Activated naive CD8-positive, alpha-beta T cell treated with anti-CD3 and anti-CD28 coated beads for 36 hours (primary cell): Measurements from ENCODE around the gene LACRT. TPM values are rescaled to one million over a fixed set of nuclear protein-coding genes. Genes with fewer than 3 reads are reported as not detected.

Experiments
- DNase-seq: peaks from one replicate; pipeline ENCODE4 v3.0.0; 2021
- H3K27ac Mint-ChIP-seq: one replicate; pipeline ENCODE4 v1.8.0; 2022; ENCODE audit warnings: mild to moderate bottlenecking, moderate library complexity, mixed read lengths
- H3K27me3 Mint-ChIP-seq: one replicate; pipeline ENCODE4 v1.8.0; 2022; ENCODE audit warnings: mild to moderate bottlenecking, mixed read lengths
- H3K36me3 Mint-ChIP-seq: one replicate; pipeline ENCODE4 v1.8.0; 2021; ENCODE audit warnings: mild to moderate bottlenecking, mixed read lengths
- H3K4me1 Mint-ChIP-seq: one replicate; pipeline ENCODE4 v1.8.0; 2021; ENCODE audit warnings: mixed read lengths
- H3K4me3 Mint-ChIP-seq: one replicate; pipeline ENCODE4 v1.8.0; 2022; ENCODE audit warnings: mild to moderate bottlenecking, moderate library complexity, mixed read lengths
- H3K9me3 Mint-ChIP-seq: one replicate; pipeline ENCODE4 v1.8.0; 2022; ENCODE audit warnings: mixed read lengths
- total RNA-seq, 2 experiments: library from RNA; stranded (reverse); gene quantifications; one replicate each; pipeline ENCODE4 v1.2.3, GENCODE V29; 2021

The LACRT gene
- total RNA-seq, 2 experiments from 2014 or later: not detected

- H3K27me3 Mint-ChIP-seq: peaks cover 71% of the 10 kb centered on the region
- peaks cover 6% of the 10 kb centered on the region for H3K9me3 Mint-ChIP-seq
- no peaks in the 10 kb centered on the region for H3K4me1 Mint-ChIP-seq
- no peaks in the 10 kb centered on the region for H3K36me3 Mint-ChIP-seq
- no peak overlapping the region for H3K27ac Mint-ChIP-seq
- H3K4me3 Mint-ChIP-seq: no peak overlapping the region
- no peak for DNase-seq
These were observed 12.1 kb downstream of the LACRT start for GRCh38 chr12:54622463-54623183.

GRCh38 chr12:54616933-54617680 is 17.6 kb downstream of the LACRT start:
- no peak overlapping the region for H3K4me3 Mint-ChIP-seq
- peaks cover 3% of the 10 kb centered on the region for H3K4me1 Mint-ChIP-seq
- peaks cover 45% of the 10 kb centered on the region for H3K27me3 Mint-ChIP-seq
- DNase-seq: no peak
- no peak overlapping the region for H3K27ac Mint-ChIP-seq
- H3K36me3 Mint-ChIP-seq: no peaks in the 10 kb centered on the region
- no peaks in the 10 kb centered on the region for H3K9me3 Mint-ChIP-seq

GRCh38 chr12:54612225-54612750 is 22.4 kb downstream of the LACRT start:
- H3K9me3 Mint-ChIP-seq: no peaks in the 10 kb centered on the region
- H3K4me1 Mint-ChIP-seq: peaks cover 3% of the 10 kb centered on the region
- no peak for DNase-seq
- peaks cover 20% of the 10 kb centered on the region for H3K27me3 Mint-ChIP-seq
- H3K36me3 Mint-ChIP-seq: no peaks in the 10 kb centered on the region
- no peak overlapping the region for H3K4me3 Mint-ChIP-seq
- H3K27ac Mint-ChIP-seq: no peak overlapping the region

- H3K4me3 Mint-ChIP-seq: no peak overlapping the region
- peaks cover 2% of the 10 kb centered on the region for H3K4me1 Mint-ChIP-seq
- no peak overlapping the region for H3K27ac Mint-ChIP-seq
- H3K9me3 Mint-ChIP-seq: no peaks in the 10 kb centered on the region
- no peak for DNase-seq
- peaks cover 15% of the 10 kb centered on the region for H3K27me3 Mint-ChIP-seq
- no peaks in the 10 kb centered on the region for H3K36me3 Mint-ChIP-seq
These were observed 23.0 kb downstream of the LACRT start for GRCh38 chr12:54611715-54612149.

- Mint-ChIP-seq H3K27ac (no peak overlapping the region), H3K4me1 (no peaks in the 10 kb centered on the region), H3K9me3 (no peaks in the 10 kb centered on the region), H3K4me3 (no peak overlapping the region), H3K36me3 (no peaks in the 10 kb centered on the region), H3K27me3 (peaks cover 4% of the 10 kb centered on the region)
- no peak for DNase-seq
These were observed 25.9 kb downstream of the LACRT start for GRCh38 chr12:54608769-54609168.

GRCh38 chr12:54608156-54608555 is 26.5 kb downstream of the LACRT start:
- H3K4me3 Mint-ChIP-seq: no peak overlapping the region
- no peak overlapping the region for H3K27ac Mint-ChIP-seq
- no peak for DNase-seq
- H3K27me3 Mint-ChIP-seq: peaks cover 4% of the 10 kb centered on the region
- H3K9me3 Mint-ChIP-seq: no peaks in the 10 kb centered on the region
- H3K4me1 Mint-ChIP-seq: peaks cover 2% of the 10 kb centered on the region
- no peaks in the 10 kb centered on the region for H3K36me3 Mint-ChIP-seq

- Mint-ChIP-seq H3K27ac (no peak overlapping the region), H3K9me3 (no peaks in the 10 kb centered on the region), H3K36me3 (no peaks in the 10 kb centered on the region), H3K4me1 (peaks cover 2% of the 10 kb centered on the region), H3K4me3 (no peak overlapping the region), H3K27me3 (peaks cover 4% of the 10 kb centered on the region)
- no peak for DNase-seq
These were observed 28.1 kb downstream of the LACRT start for GRCh38 chr12:54606556-54606955.

GRCh38 chr12:54605138-54605970 is 29.3 kb downstream of the LACRT start:
- Mint-ChIP-seq H3K36me3 (no peaks in the 10 kb centered on the region), H3K9me3 (no peaks in the 10 kb centered on the region), H3K4me3 (no peak overlapping the region), H3K4me1 (peaks cover 2% of the 10 kb centered on the region), H3K27me3 (peaks cover 4% of the 10 kb centered on the region), H3K27ac (no peak overlapping the region)
- no peak for DNase-seq

- Mint-ChIP-seq H3K27ac (no peak overlapping the region), H3K36me3 (no peaks in the 10 kb centered on the region)
These were observed 30.3 kb downstream of the LACRT start for GRCh38 chr12:54604436-54604835.

GRCh38 chr12:54603872-54604271 is 30.8 kb downstream of the LACRT start:
- peaks cover 2% of the 10 kb centered on the region for H3K4me1 Mint-ChIP-seq
- H3K9me3 Mint-ChIP-seq: no peaks in the 10 kb centered on the region
- H3K4me3 Mint-ChIP-seq: no peak overlapping the region
- H3K36me3 Mint-ChIP-seq: no peaks in the 10 kb centered on the region
- DNase-seq: no peak
- no peak overlapping the region for H3K27ac Mint-ChIP-seq
- H3K27me3 Mint-ChIP-seq: peaks cover 4% of the 10 kb centered on the region

More at GRCh38 chr12:54604436-54604835, 30.3 kb downstream of the LACRT start:
- Mint-ChIP-seq H3K9me3 (no peaks in the 10 kb centered on the region), H3K4me1 (peaks cover 2% of the 10 kb centered on the region), H3K27me3 (peaks cover 4% of the 10 kb centered on the region), H3K4me3 (no peak overlapping the region)
- no peak for DNase-seq

- Mint-ChIP-seq H3K27me3 (peaks cover 4% of the 10 kb centered on the region), H3K4me3 (no peak overlapping the region), H3K36me3 (no peaks in the 10 kb centered on the region), H3K27ac (no peak overlapping the region), H3K4me1 (peaks cover 2% of the 10 kb centered on the region), H3K9me3 (no peaks in the 10 kb centered on the region)
- DNase-seq: peak; percentile 57
These were observed 31.4 kb downstream of the LACRT start for GRCh38 chr12:54603173-54603814.

- H3K36me3 Mint-ChIP-seq: no peaks in the 10 kb centered on the region
- no peak overlapping the region for H3K27ac Mint-ChIP-seq
- H3K4me3 Mint-ChIP-seq: no peak overlapping the region
- no peaks in the 10 kb centered on the region for H3K9me3 Mint-ChIP-seq
- H3K27me3 Mint-ChIP-seq: peaks cover 4% of the 10 kb centered on the region
- H3K4me1 Mint-ChIP-seq: peaks cover 2% of the 10 kb centered on the region
- DNase-seq: no peak
These were observed 32.0 kb downstream of the LACRT start for GRCh38 chr12:54602661-54603060.

GRCh38 chr12:54601841-54602240 is 32.9 kb downstream of the LACRT start:
- H3K4me1 Mint-ChIP-seq: peaks cover 2% of the 10 kb centered on the region
- H3K27ac Mint-ChIP-seq: no peak overlapping the region
- H3K27me3 Mint-ChIP-seq: peaks cover 6% of the 10 kb centered on the region
- no peaks in the 10 kb centered on the region for H3K9me3 Mint-ChIP-seq
- no peak overlapping the region for H3K4me3 Mint-ChIP-seq
- no peaks in the 10 kb centered on the region for H3K36me3 Mint-ChIP-seq
- DNase-seq: no peak

- H3K36me3 Mint-ChIP-seq: no peaks in the 10 kb centered on the region
- H3K4me1 Mint-ChIP-seq: peaks cover 5% of the 10 kb centered on the region
- DNase-seq: no peak
- no peak overlapping the region for H3K27ac Mint-ChIP-seq
- H3K4me3 Mint-ChIP-seq: no peak overlapping the region
- peaks cover 8% of the 10 kb centered on the region for H3K27me3 Mint-ChIP-seq
- no peaks in the 10 kb centered on the region for H3K9me3 Mint-ChIP-seq
These were observed 35.7 kb downstream of the LACRT start for GRCh38 chr12:54598970-54599369.
